ENCODE data around the gene ZNF831.

GRCh38 chr20:59139998-59140397 lies 23.6 kb upstream of the ZNF831 start:
- no peak for TF ChIP-seq CTCF (IDR thresholded peaks at IDR 0.05)
- TF ChIP-seq POLR2A (IDR thresholded peaks at IDR 0.05): no peak
